Measurements from ENCODE around the gene SLC29A1.

Gene SLC29A1

DNA sequence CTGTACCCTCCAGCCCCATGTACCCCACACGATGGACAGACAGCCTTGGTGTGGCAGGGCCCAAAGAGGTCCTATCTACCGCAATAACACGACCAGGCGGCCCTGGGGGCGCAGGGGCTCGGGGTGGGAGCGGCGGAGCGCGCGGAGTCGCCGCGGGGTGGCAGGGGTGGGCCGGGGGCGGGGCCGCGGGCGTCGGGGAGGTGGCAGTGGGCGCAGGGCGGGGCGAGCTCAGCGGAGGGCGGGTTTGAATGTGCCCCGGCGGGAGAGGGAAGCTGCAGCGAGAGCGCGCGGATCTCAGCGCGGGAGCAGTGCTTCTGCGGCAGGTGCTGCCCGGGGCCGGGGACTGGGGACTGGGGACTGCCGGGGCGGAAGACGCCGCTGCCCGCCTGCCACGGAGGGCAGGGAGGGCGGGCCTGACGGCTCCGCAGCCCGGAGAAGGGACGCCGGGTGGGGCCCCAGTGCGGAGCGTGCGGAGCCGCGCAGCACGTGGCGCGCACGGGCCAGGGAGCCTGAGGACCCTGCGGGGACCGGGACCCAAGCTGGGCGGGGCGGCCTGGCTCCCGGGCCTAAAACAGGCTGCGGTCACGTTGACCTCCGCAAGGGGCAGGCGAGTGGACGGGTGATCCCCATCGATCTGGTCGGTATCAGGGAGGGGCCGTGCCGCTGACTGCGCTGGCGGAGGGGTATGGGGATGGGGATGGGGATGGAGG is at the start of gene SLC29A1:
SLC29A1 (plus strand) TSS at position 277 of the 710 bp plus-strand sequence. CDS start 3,719 bp downstream, outside the sequence.
- peak; percentile 46 for ATAC-seq
- TF ChIP-seq, protein P1, sequence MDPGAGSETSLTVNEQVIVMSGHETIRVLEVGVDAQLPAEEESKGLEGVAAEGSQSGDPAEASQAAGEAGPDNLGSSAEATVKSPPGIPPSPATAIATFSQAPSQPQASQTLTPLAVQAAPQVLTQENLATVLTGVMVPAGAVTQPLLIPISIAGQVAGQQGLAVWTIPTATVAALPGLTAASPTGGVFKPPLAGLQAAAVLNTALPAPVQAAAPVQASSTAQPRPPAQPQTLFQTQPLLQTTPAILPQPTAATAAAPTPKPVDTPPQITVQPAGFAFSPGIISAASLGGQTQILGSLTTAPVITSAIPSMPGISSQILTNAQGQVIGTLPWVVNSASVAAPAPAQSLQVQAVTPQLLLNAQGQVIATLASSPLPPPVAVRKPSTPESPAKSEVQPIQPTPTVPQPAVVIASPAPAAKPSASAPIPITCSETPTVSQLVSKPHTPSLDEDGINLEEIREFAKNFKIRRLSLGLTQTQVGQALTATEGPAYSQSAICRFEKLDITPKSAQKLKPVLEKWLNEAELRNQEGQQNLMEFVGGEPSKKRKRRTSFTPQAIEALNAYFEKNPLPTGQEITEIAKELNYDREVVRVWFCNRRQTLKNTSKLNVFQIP (CRISPR knock-in tag; IDR thresholded peaks at IDR 0.05; ENCODE audit: borderline replicate concordance, low read depth) = no peak
- TF ChIP-seq ARNTL (CRISPR knock-in tag; IDR thresholded peaks at IDR 0.05; ENCODE audit: borderline replicate concordance, low read depth) (no peak), ISL1 (CRISPR knock-in tag; IDR thresholded peaks at IDR 0.05) (no peak), ZNF8 (CRISPR knock-in tag; IDR thresholded peaks at IDR 0.05) (no peak), ZC3H10 (CRISPR knock-in tag; IDR thresholded peaks at IDR 0.05) (no peak), ESRRG (CRISPR knock-in tag; IDR thresholded peaks at IDR 0.05) (no peak), ZFP30 (CRISPR knock-in tag; IDR thresholded peaks at IDR 0.05) (no peak), SNAI2 (CRISPR knock-in tag; IDR thresholded peaks at IDR 0.05) (no peak)
- TF ChIP-seq, protein P2, sequence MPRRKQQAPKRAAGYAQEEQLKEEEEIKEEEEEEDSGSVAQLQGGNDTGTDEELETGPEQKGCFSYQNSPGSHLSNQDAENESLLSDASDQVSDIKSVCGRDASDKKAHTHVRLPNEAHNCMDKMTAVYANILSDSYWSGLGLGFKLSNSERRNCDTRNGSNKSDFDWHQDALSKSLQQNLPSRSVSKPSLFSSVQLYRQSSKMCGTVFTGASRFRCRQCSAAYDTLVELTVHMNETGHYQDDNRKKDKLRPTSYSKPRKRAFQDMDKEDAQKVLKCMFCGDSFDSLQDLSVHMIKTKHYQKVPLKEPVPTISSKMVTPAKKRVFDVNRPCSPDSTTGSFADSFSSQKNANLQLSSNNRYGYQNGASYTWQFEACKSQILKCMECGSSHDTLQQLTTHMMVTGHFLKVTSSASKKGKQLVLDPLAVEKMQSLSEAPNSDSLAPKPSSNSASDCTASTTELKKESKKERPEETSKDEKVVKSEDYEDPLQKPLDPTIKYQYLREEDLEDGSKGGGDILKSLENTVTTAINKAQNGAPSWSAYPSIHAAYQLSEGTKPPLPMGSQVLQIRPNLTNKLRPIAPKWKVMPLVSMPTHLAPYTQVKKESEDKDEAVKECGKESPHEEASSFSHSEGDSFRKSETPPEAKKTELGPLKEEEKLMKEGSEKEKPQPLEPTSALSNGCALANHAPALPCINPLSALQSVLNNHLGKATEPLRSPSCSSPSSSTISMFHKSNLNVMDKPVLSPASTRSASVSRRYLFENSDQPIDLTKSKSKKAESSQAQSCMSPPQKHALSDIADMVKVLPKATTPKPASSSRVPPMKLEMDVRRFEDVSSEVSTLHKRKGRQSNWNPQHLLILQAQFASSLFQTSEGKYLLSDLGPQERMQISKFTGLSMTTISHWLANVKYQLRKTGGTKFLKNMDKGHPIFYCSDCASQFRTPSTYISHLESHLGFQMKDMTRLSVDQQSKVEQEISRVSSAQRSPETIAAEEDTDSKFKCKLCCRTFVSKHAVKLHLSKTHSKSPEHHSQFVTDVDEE (CRISPR knock-in tag; IDR thresholded peaks at IDR 0.05) = no peak

DNA sequence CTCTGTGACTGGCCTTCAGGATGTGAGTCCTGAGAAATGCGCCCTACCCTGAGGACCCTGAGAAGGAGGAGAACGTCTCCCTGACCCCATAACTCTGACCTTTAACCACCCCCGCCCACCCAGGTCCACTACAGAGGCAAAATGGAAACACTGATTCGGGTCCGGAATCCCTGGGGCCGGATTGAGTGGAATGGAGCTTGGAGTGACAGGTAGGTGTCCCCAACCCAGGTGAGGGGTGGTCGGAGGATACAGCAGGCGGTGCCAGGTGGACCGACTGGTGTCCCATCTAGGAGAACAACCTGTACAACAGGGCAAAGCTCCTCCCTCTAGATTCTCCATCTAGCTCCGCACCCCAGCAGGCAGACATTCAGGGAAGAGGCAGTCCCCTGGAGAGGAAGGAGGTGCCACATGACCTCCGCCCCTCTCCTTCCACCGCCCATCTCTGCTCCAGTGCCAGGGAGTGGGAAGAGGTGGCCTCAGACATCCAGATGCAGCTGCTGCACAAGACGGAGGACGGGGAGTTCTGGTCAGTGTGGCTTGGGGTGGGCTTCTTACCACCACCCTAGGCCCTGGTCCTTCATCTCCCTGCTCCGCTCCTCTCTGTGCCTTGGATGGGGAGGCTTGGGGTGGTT is 47.1 kb upstream of the SLC29A1 start:
- no peak for ATAC-seq
- TF ChIP-seq, protein P3, sequence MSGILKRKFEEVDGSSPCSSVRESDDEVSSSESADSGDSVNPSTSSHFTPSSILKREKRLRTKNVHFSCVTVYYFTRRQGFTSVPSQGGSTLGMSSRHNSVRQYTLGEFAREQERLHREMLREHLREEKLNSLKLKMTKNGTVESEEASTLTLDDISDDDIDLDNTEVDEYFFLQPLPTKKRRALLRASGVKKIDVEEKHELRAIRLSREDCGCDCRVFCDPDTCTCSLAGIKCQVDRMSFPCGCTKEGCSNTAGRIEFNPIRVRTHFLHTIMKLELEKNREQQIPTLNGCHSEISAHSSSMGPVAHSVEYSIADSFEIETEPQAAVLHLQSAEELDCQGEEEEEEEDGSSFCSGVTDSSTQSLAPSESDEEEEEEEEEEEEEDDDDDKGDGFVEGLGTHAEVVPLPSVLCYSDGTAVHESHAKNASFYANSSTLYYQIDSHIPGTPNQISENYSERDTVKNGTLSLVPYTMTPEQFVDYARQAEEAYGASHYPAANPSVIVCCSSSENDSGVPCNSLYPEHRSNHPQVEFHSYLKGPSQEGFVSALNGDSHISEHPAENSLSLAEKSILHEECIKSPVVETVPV (CRISPR knock-in tag; IDR thresholded peaks at IDR 0.05) = no peak
- TF ChIP-seq RARB (CRISPR knock-in tag; IDR thresholded peaks at IDR 0.05) (no peak), ZFP30 (CRISPR knock-in tag; IDR thresholded peaks at IDR 0.05) (no peak), TOX (CRISPR knock-in tag; IDR thresholded peaks at IDR 0.05; ENCODE audit: borderline replicate concordance) (no peak), ZFP3 (CRISPR knock-in tag; IDR thresholded peaks at IDR 0.05) (no peak), CSDC2 (CRISPR knock-in tag; IDR thresholded peaks at IDR 0.05) (no peak)
- TF ChIP-seq, protein P2 (CRISPR knock-in tag; IDR thresholded peaks at IDR 0.05) = no peak

DNA sequence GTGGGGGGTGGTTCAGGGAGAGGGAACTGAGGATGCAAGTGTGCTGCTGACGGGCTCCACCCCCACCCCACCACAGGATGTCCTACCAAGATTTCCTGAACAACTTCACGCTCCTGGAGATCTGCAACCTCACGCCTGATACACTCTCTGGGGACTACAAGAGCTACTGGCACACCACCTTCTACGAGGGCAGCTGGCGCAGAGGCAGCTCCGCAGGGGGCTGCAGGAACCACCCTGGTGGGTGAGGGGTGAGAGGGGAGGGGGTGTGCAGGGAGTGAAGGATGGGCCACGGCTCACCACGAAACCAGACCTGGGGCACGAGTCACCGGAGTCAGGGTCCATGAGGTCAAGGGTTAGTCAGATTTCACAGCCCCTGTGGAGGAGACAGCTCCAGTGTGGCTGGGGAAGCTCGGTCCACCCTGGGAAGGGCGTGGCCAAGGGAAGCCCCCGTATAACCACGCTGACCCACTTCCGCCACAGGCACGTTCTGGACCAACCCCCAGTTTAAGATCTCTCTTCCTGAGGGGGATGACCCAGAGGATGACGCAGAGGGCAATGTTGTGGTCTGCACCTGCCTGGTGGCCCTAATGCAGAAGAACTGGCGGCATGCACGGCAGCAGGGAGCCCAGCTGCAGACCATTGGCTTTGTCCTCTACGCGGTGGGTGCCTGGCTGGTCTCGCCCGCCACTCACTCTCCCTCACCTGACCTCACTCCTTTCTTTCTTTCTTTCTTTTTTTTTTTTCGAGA is 46.5 kb upstream of the SLC29A1 start:
- ATAC-seq = no peak
- TF ChIP-seq ZFP30 (CRISPR knock-in tag; IDR thresholded peaks at IDR 0.05) (no peak), TOX (CRISPR knock-in tag; IDR thresholded peaks at IDR 0.05; ENCODE audit: borderline replicate concordance) (no peak), BACH2 (CRISPR knock-in tag; IDR thresholded peaks at IDR 0.05; ENCODE audit: borderline replicate concordance) (no peak), ZFP3 (CRISPR knock-in tag; IDR thresholded peaks at IDR 0.05) (no peak), ESRRG (CRISPR knock-in tag; IDR thresholded peaks at IDR 0.05) (no peak)
